Muscle of leg (tissue), 11 donors: ENCODE measurements around the gene IP6K3. TPM values are rescaled to one million over a fixed set of nuclear protein-coding genes. Genes with fewer than 3 reads are reported as not detected.

Experiments
- DNase-seq: peaks from one replicate; pipeline ENCODE4 v3.0.0; 2013
- H3K27ac ChIP-seq: one replicate; pipeline ENCODE4 v1.5.1; 2013; ENCODE audit warnings: mild to moderate bottlenecking, low read length, control low read depth
- H3K27me3 ChIP-seq: one replicate; pipeline ENCODE4 v1.6.1; 2013; ENCODE audit warnings: low read length; ENCODE audit not compliant: control insufficient read depth, insufficient read depth
- H3K36me3 ChIP-seq: one replicate; pipeline ENCODE4 v1.6.1; 2013; ENCODE audit warnings: low read length; ENCODE audit not compliant: control insufficient read depth, insufficient read depth
- H3K4me1 ChIP-seq: one replicate; pipeline ENCODE4 v1.6.1; 2013; ENCODE audit warnings: low read length; ENCODE audit not compliant: control insufficient read depth, insufficient read depth
- H3K4me3 ChIP-seq: one replicate; pipeline ENCODE4 v1.5.1; 2013; ENCODE audit warnings: low read length, control low read depth
- H3K9me3 ChIP-seq: replicated peaks from 2 replicates; pipeline ENCODE4 v1.6.1; 2013; ENCODE audit warnings: low read depth, low read length; ENCODE audit not compliant: control insufficient read depth
- WGBS: methylation state at CpG from one replicate; pipeline ENCODE4 v1.1.5; 2013; ENCODE audit warnings: missing lambda C conversion rate; ENCODE audit not compliant: insufficient coverage; 5-methylcytosine and 5-hydroxymethylcytosine counted together
- polyA plus RNA-seq, 8 donors: library from polyadenylated mRNA; unstranded; fragments of 120-200 nt; gene quantifications; one replicate each; pipeline versions ENCODE4 v1.2.1 to v1.2.3, GENCODE V29; 2013; ENCODE audit warnings: inconsistent platforms in 1 of 8, low replicate concordance in 1 of 8; ENCODE audit not compliant: insufficient read length in 8 of 8, insufficient read depth in 1 of 8
- total RNA-seq: library from RNA; stranded (reverse); fragments of 120-200 nt; gene quantifications from one replicate; pipeline ENCODE4 v1.2.4, GENCODE V29; 2013

Gene IP6K3
- total and polyA plus RNA-seq, 9 donors = 14.2 to 28.1 (median 22.4) TPM

DNA sequence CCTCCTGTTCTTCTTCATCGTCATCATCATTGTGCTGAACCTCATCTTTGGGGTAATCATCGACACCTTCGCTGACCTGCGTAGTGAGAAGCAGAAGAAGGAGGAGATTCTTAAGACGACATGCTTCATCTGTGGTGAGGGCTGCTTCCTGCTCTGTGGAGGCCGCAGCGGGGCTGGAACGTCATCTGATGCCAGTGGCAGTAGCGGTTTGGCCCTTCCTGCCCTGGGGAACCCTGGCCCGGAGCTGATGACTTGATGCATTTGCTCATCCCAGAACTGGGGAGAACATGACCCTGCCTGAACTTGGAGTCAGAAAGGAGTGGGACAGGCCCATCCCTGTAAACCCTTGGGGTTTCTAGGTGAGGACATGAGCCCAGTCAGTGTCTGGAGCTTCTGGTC lies 53.9 kb downstream of the IP6K3 start:
- H3K36me3 ChIP-seq = peaks cover 59% of the 10 kb centered on the region
- peak overlapping the region; percentile 90 for H3K27ac ChIP-seq
- peak; percentile 51 for DNase-seq
- no peaks in the 10 kb centered on the region for H3K9me3 ChIP-seq
- 69% methylated on average over 9 of the region's 10 CpGs for WGBS
- H3K27me3 ChIP-seq = no peaks in the 10 kb centered on the region
- H3K4me3 ChIP-seq = no peak overlapping the region
- H3K4me1 ChIP-seq = peaks cover 76% of the 10 kb centered on the region

DNA sequence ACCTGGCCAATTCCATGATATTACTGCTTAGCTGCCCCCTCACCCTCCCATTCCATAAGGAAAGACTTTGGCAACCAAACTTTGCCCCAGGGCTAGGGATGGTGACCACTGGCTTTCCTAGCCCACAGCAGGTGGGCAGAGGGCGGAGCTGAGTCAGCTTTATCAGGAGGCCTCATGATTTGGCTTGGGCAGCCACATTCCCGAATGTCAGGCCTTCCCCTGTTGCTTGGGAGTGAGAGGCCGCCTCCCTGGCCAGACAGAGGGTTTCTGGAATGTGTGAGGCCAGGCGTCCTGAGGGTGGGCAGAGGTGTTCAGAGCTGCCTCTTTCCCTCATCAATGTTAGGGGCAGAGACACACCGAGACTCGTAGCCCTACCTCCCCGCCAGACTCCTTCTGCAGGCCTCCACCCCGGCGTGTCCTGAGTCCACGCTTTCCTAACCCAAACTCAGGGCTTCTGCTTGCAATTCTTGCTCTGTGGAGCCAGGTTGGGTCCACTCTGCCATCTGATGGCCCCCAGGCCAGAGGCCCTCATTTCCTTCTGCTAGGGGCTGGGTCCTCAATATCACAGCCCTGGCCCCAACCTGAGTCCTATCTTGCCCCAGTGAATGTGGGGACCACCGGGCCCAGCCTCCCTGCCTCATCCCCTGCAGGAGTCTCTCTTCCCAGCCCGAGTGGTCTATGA lies 54.5 kb downstream of the IP6K3 start:
- Histone ChIP-seq H3K27me3 (no peaks in the 10 kb centered on the region), H3K36me3 (peaks cover 54% of the 10 kb centered on the region), H3K27ac (peak overlapping the region; percentile 90), H3K4me1 (peaks cover 70% of the 10 kb centered on the region), H3K4me3 (no peak overlapping the region), H3K9me3 (no peaks in the 10 kb centered on the region)
- WGBS = 78% methylated on average over 8 of the region's 12 CpGs
- no peak for DNase-seq

DNA sequence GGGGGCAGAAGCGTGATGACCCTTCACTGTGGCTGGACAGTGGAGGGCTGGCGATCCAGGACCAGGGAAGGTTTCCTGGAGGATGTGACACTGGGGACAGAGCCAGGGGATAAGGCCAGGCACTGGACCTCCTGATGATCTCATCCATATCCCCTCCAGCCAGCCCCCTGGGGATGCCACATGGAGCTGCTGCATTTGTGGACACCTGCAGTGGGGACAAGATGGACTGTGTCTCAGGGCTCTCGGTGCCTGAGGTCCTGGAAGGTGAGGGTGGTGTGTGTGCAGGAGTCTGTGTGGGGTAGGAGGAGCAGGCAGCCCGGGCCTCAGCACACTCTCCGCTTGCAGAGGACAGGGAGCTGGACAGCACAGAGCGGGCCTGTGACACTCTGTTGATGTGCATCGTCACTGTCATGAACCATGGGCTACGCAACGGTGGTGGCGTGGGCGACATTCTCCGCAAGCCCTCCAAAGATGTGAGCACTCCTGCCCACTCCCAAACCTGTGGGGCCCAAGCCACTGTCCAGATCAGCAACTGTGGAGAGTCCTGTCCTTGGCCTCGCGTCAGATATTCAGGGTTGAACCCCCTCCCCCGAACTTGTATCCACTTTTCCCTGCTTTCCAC lies 55.1 kb downstream of the IP6K3 start:
- H3K4me1 ChIP-seq = peaks cover 64% of the 10 kb centered on the region
- 90% methylated on average over 13 of the region's 15 CpGs for WGBS
- H3K9me3 ChIP-seq = no peaks in the 10 kb centered on the region
- H3K4me3 ChIP-seq = no peak overlapping the region
- DNase-seq = no peak
- H3K27ac ChIP-seq = peak overlapping the region; percentile 90
- no peaks in the 10 kb centered on the region for H3K27me3 ChIP-seq
- peaks cover 48% of the 10 kb centered on the region for H3K36me3 ChIP-seq

DNA sequence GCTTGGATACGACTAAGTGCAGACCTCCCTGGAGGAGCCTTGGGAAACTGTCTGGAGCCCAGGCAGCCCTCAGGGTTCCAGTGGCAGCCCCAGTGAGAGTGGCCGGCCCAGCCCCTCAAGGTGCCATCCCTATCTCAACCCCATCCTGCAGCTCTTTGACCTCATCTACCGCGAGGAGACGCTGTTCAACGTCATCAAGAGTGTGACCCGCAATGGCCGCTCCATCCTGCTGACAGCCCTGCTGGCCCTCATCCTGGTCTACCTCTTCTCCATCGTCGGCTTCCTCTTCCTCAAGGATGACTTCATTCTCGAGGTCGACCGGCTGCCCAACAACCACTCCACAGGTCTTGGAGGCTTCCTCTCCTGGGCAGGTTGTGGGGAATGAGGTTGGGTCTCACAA lies 55.9 kb downstream of the IP6K3 start:
- no peak for DNase-seq
- Histone ChIP-seq H3K4me1 (peaks cover 56% of the 10 kb centered on the region), H3K27me3 (no peaks in the 10 kb centered on the region), H3K27ac (no peak overlapping the region), H3K36me3 (peaks cover 47% of the 10 kb centered on the region), H3K4me3 (no peak overlapping the region), H3K9me3 (no peaks in the 10 kb centered on the region)
- 86% methylated on average over 8 of the region's 13 CpGs for WGBS

DNA sequence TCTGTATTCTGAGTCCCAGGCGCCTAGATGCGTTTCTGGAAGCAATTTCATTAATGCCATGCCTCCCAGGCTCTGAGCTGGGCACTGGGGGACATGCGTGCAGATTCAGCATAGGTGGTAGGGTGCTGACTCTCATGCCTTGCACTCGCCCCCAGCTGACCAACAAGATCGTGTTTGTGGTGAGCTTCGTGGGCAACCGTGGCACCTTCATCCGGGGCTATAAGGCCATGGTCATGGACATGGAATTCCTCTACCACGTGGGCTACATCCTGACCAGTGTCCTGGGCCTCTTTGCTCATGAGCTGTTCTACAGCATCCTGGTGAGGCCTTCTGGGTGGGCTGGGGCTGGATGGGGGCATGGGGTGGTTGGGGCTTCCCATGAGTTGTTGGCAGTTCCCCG lies 56.8 kb downstream of the IP6K3 start:
- 89% methylated on average over 10 of the region's 10 CpGs for WGBS
- H3K4me3 ChIP-seq = no peak overlapping the region
- no peaks in the 10 kb centered on the region for H3K9me3 ChIP-seq
- no peak for DNase-seq
- peaks cover 47% of the 10 kb centered on the region for H3K4me1 ChIP-seq
- H3K27ac ChIP-seq = no peak overlapping the region
- H3K27me3 ChIP-seq = no peaks in the 10 kb centered on the region
- peaks cover 39% of the 10 kb centered on the region for H3K36me3 ChIP-seq

DNA sequence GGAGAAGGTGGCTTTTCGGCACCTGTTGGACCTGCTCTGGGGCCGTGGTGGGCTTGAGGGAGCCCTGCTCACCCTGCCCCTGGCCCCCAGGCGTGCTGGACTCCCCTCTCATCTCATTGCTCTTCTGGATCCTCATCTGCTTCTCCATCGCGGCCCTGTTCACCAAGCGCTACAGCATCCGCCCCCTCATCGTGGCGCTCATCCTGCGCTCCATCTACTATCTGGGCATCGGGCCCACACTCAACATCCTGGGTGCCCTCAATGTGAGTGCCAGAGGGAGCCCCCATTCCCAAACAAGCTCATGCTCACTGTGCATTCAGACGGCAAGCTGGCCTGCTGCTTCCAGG lies 57.6 kb downstream of the IP6K3 start:
- no peak for DNase-seq
- Histone ChIP-seq H3K9me3 (no peaks in the 10 kb centered on the region), H3K27me3 (no peaks in the 10 kb centered on the region), H3K4me3 (no peak overlapping the region), H3K27ac (no peak overlapping the region), H3K36me3 (peaks cover 38% of the 10 kb centered on the region), H3K4me1 (peaks cover 39% of the 10 kb centered on the region)
- WGBS = 87% methylated on average over 11 of the region's 12 CpGs

DNA sequence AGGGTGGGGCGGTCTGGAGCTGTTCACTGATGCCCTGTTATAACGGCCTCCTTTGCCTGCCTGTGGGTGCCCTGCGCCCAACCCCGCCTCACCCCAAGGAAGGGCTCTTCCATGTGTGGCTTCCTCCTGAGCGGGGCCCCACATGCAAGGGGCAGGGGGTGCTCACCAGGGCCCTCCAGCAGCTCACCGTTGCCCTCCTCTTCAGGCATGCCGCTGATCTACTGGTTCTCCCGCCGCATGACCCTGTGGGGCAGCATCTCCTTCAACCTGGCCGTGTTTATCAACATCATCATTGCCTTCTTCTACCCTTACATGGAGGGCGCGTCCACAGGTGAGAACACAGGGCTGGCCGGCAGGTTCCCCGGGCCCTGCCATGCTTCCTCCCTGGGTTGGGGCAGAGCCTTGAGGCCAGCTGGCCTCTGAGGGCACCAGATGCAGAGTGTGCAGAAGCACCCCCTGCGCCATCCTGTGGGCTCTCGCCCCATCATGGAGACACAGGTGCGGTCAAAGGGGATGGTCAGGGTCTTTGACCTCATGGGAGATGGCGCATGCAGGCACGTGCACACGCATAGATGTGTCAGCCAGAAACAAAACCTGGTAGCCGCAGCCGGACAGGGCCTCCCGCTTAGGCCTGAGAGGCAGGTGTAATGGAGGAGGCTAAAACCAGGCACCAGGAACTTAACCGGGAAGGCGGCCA lies 58.1 kb downstream of the IP6K3 start:
- H3K36me3 ChIP-seq = peaks cover 36% of the 10 kb centered on the region
- H3K4me3 ChIP-seq = no peak overlapping the region
- no peak for DNase-seq
- WGBS = 87% methylated on average over 22 of the region's 25 CpGs
- no peaks in the 10 kb centered on the region for H3K9me3 ChIP-seq
- H3K27me3 ChIP-seq = no peaks in the 10 kb centered on the region
- no peak overlapping the region for H3K27ac ChIP-seq
- peaks cover 34% of the 10 kb centered on the region for H3K4me1 ChIP-seq

DNA sequence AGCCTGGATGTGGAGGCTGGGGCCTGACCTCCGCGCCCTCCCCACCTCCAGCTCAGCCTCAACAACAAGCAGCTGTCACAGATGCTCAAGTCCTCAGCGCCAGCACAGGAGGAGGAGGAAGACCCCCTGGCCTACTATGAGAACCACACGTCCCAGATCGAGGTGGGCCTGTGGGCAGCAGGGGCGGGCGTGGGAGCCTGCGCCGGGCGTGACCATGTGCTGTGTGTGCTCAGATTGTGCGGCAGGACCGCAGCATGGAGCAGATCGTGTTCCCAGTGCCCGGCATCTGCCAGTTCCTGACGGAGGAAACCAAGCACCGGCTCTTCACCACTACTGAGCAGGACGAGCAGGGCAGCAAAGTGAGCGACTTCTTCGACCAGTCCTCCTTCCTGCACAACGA lies 58.7 kb downstream of the IP6K3 start:
- Histone ChIP-seq H3K4me3 (no peak overlapping the region), H3K27ac (no peak overlapping the region), H3K36me3 (peaks cover 35% of the 10 kb centered on the region), H3K27me3 (no peaks in the 10 kb centered on the region), H3K9me3 (no peaks in the 10 kb centered on the region), H3K4me1 (peaks cover 28% of the 10 kb centered on the region)
- DNase-seq = no peak
- 83% methylated on average over 14 of the region's 20 CpGs for WGBS

DNA sequence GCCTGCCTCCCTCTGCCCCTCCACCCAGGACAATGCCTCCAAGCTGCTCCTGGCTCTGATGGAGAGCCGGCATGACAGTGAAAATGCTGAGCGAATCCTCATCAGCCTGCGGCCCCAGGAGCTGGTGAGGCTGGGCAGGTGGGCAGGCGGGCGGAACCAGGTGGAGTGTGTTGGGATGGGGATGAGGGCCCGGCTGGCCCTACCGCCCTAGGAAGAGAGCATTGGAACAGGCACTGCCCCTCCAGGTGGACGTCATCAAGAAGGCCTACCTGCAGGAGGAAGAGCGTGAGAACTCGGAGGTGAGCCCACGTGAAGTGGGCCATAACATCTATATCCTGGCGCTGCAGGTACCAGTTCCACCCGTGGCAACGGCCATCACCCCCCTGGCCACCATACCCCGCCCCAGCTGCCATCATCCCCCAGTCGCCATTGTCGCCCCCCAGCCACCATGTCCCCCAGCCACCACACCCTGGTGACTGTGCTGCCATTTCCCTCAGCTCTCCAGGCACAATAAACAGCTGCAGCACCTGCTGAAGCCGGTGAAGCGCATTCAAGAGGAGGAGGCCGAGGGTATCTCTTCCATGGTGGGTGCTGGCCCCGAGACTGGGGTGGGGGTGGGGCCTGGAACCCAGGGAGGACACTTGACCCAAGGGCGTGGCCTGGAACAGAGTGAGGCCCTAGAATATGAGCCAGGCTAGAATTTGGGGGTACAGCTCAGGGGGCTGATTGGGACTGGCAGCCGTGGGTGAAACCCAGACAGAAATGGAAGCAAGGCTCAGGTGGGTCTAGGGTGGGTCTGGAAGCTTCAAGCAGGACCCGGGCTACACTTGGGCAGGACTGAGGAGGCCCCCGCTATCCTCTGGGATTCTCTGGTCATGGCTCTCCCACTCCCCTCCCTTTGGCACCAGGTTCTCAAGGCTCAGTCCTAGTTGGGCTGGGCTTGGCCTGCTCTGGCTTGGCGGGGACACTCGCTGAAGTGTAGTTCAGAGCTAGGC lies 59.4 kb downstream of the IP6K3 start:
- 85% methylated on average over 15 of the region's 27 CpGs for WGBS
- Histone ChIP-seq H3K4me1 (peaks cover 21% of the 10 kb centered on the region), H3K4me3 (no peak overlapping the region), H3K27me3 (no peaks in the 10 kb centered on the region), H3K36me3 (peaks cover 29% of the 10 kb centered on the region), H3K9me3 (no peaks in the 10 kb centered on the region), H3K27ac (no peak overlapping the region)
- DNase-seq = no peak
